Common myeloid progenitor, CD34-positive (primary cell): ENCODE results near the gene RUNX3.

ENCODE experiments used
- CTCF ChIA-PET: fragments of 350-600 bp; sonication (Branson Sonifier 250); formaldehyde crosslinking; loops from one replicate; lab custom pipeline; 2021; ENCODE audit warnings: antibody characterized with exemption; lab: Charles Lee
- POLR2A ChIA-PET: fragments of 350-600 bp; sonication (Branson Sonifier 250); formaldehyde crosslinking; loops from one replicate; lab custom pipeline; 2021; ENCODE audit warnings: antibody characterized with exemption; lab: Charles Lee
- DNase-seq, 3 donors: peaks; one replicate each; pipeline versions ENCODE4 v3.0.0 to v3.0.0-alpha.2; 2013
- H3K27ac ChIP-seq, 2 experiments: 1 replicate in 1 of 2; 2 replicates in 1 of 2; pipeline ENCODE4 v1.7.0; 2013; ENCODE audit warnings: inconsistent platforms in 2 of 2, low read length in 2 of 2, mild to moderate bottlenecking in 2 of 2, low read depth in 1 of 2, moderate library complexity in 1 of 2; ENCODE audit not compliant: severe bottlenecking in 2 of 2, insufficient read depth in 1 of 2, poor library complexity in 1 of 2
- H3K27me3 ChIP-seq, 5 experiments: replicated peaks in 2 of 5; 1 replicate in 3 of 5; 2 replicates in 2 of 5; pipeline versions ENCODE4 v1.6.1 to v1.7.0; 2013; ENCODE audit warnings: low read length in 4 of 5, mild to moderate bottlenecking in 2 of 5, moderate library complexity in 2 of 5, inconsistent platforms in 1 of 5; ENCODE audit not compliant: insufficient read depth in 5 of 5, control insufficient read depth in 4 of 5
- H3K36me3 ChIP-seq, 4 experiments: 1 replicate in 2 of 4; 2 replicates in 2 of 4; pipeline versions ENCODE4 v1.6.1 to v1.7.0; 2013; ENCODE audit warnings: low read length in 3 of 4, control low read depth in 1 of 4, mild to moderate bottlenecking in 1 of 4; ENCODE audit not compliant: control insufficient read depth in 4 of 4, insufficient read depth in 4 of 4
- H3K4me1 ChIP-seq, 4 experiments: 1 replicate in 3 of 4; 2 replicates in 1 of 4; pipeline versions ENCODE4 v1.6.1 to v1.7.1; 2013; ENCODE audit warnings: low read length in 3 of 4, mild to moderate bottlenecking in 3 of 4, control low read depth in 1 of 4, inconsistent platforms in 1 of 4, moderate library complexity in 1 of 4; ENCODE audit not compliant: control insufficient read depth in 4 of 4, insufficient read depth in 4 of 4; ENCODE audit errors: control extremely low read depth in 1 of 4
- H3K4me3 ChIP-seq, 7 experiments: 1 replicate in 4 of 7; 2 replicates in 3 of 7; pipeline versions ENCODE4 v1.5.1 to v1.7.0; 2013; ENCODE audit warnings: mild to moderate bottlenecking in 7 of 7, low read length in 6 of 7, moderate library complexity in 6 of 7, inconsistent platforms in 2 of 7, low read depth in 2 of 7, control low read depth in 1 of 7; ENCODE audit not compliant: insufficient read depth in 4 of 7, control insufficient read depth in 1 of 7; ENCODE audit errors: extremely low read depth in 1 of 7
- H3K9me3 ChIP-seq, 5 experiments: 1 replicate in 4 of 5; 2 replicates in 1 of 5; pipeline versions ENCODE4 v1.6.1 to v1.7.1; 2013; ENCODE audit warnings: low read length in 4 of 5, mild to moderate bottlenecking in 2 of 5, inconsistent platforms in 1 of 5, low read depth in 1 of 5, moderate library complexity in 1 of 5; ENCODE audit not compliant: control insufficient read depth in 4 of 5, insufficient read depth in 2 of 5; ENCODE audit errors: control extremely low read depth in 1 of 5
- WGBS: methylation state at CpG from one replicate; pipeline ENCODE4 v1.1.5; 2013; ENCODE audit not compliant: insufficient coverage; 5-methylcytosine and 5-hydroxymethylcytosine counted together

Gene RUNX3

DNA sequence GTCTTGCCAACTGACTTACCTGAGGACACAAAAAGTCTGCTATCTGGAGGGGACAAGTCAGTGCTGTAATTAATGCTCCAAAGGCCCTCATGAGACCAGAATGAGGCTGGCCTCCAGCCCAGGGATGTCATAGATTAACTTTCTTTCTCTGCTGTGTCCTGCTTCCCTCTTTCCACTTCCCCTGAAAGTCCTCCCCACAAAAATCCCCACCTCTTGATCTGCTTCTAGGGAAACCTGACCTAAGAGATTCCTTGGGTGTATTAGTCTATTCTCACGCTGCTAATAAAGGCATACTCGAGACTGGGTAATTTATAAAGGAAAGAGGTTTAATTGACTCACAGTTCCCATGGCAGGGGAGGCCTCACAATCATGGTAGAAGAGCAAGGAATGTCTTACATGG, 39.2 kb downstream of the RUNX3 start:
- no peak for DNase-seq
- Histone ChIP-seq H3K36me3 (peaks cover 0 to 2% (median 0%) of the 10 kb centered on the region in 4 experiments), H3K4me1 (no peaks in the 10 kb centered on the region), H3K27ac (no peak overlapping the region), H3K27me3 (no peaks in the 10 kb centered on the region), H3K9me3 (peaks cover 0 to 14% (median 8%) of the 10 kb centered on the region in 5 experiments), H3K4me3 (no peak overlapping the region)
- CTCF ChIA-PET = no interaction called here
- POLR2A ChIA-PET = no interaction called here
- WGBS = 89% methylated on average over 1 of the region's 2 CpGs

DNA sequence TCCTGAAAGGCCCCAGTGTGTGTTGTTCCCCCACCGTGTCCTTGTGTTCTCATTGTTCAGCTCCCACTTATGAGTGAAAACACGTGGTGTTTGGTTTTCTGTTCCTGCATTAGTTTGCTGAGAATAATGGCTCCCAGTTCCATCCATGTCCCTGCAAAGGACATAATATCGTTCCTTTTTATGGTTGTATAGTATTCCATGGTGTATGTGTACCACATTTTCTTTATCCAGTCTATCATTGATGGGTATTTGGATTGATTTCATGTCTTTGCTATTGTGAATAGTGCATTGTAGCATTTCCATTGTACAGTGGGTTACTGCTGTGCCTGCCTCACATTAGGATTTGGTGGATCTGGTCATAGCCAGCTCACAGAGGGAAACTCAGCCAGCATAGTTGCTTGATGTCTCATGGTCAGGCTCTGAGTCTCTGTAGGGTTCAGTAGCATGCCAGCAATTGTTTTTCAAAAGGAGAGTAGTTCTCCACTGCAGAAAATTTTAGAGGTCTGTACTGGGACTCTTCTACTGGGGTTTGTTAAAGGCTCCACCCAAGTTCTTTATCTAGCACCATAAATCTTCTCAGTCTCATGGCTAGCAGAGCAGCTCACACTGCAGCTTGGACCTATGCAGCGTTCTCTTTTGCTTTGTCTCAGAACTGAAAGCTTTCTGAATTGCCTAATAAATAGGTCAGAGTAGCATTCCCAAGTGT, 41.0 kb downstream of the RUNX3 start:
- ChIA-PET POLR2A (no interaction called here), CTCF (interaction anchor here (1.5 to 6.8 kb wide), 2 partner anchors 8 to 73 kb away, joined by 4 to 43 read pairs; no protein-coding TSS in a partner anchor)
- Histone ChIP-seq H3K4me1 (no peaks in the 10 kb centered on the region), H3K27ac (no peak overlapping the region), H3K4me3 (no peak overlapping the region), H3K36me3 (peaks cover 0 to 2% (median 0%) of the 10 kb centered on the region in 4 experiments), H3K27me3 (no peaks in the 10 kb centered on the region), H3K9me3 (peaks cover 0 to 18% (median 10%) of the 10 kb centered on the region in 5 experiments)
- 100% methylated on average over 2 of the region's 4 CpGs for WGBS
- DNase-seq = no peak

DNA sequence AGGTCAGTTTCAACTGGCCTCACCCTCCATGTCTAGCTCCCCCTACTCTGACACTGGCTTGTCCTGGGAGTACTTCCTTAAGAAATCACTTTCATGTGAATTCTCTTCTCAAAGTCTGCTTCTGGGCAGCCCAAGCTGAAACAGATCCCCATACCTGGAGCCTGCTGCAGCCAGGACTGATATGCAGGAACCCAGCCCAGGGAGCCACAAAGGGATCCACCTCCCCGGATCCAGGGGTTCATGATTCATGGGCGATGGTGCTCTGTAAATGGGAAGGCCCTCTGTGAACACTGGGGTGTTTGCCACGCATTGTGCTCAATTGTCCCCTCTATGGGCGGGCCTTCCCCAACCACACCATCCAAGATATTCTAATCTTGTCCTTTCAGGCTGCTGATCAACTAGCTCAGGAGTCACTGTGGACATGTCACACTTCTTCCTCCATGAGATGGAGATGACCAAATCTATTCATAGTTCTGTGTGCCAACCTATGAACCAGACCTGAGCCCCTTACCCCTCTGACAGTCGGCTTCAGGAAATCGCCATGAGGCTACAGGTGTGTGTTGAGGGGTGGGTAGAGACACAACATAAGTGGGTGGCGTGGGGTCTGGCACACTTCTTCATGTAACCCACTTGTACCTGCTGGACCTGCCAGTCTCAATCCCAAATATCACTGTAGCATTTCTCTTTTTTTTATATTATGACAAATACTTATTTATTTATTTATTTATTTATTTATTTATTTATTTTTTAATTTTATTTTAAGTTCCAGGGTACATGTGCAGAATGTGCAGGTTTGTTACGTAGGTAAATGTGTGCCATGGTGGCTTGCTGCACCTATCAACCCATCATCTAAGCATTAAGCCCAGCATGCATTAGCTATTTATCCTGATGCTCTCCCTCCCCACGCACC, 41.8 kb downstream of the RUNX3 start:
- ChIA-PET POLR2A (no interaction called here), CTCF (interaction anchor here (1.0 to 6.8 kb wide), 4 partner anchors 9 to 74 kb away, joined by 3 to 43 read pairs (median 4); no protein-coding TSS in a partner anchor)
- Histone ChIP-seq H3K9me3 (peaks cover 0 to 18% (median 11%) of the 10 kb centered on the region in 5 experiments), H3K27me3 (no peaks in the 10 kb centered on the region), H3K27ac (no peak overlapping the region), H3K4me1 (no peaks in the 10 kb centered on the region), H3K4me3 (no peak overlapping the region), H3K36me3 (peaks cover 0 to 2% (median 0%) of the 10 kb centered on the region in 4 experiments)
- DNase-seq = no peak
- 98% methylated on average over 4 of the region's 9 CpGs for WGBS

DNA sequence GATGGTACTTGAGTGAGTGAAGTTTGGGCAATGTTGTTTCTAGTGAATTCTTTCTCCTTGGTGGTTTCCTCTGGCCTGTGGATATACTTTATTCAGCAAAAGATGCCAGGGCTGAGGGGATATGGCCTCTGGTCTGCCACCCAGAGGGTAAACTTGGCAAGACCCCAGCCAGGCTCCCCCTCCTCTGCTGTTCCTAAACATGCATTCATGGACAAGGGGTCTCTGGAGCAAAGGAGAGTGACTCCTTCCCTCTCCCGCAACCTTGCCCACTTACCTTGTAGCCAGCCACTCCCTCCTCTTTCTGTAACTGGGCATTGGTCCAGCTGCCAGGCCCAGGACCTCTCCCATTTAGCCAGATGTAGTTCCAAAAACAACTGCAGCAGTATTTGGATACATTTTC, 43.8 kb downstream of the RUNX3 start:
- Histone ChIP-seq H3K9me3 (peaks cover 0 to 9% (median 3%) of the 10 kb centered on the region in 5 experiments), H3K4me1 (no peaks in the 10 kb centered on the region), H3K27ac (no peak overlapping the region), H3K4me3 (no peak overlapping the region), H3K36me3 (no peaks in the 10 kb centered on the region), H3K27me3 (no peaks in the 10 kb centered on the region)
- CTCF ChIA-PET = interaction anchor here (0.6 to 6.8 kb wide), 3 partner anchors 11 to 30 kb away, joined by 3 to 43 read pairs (median 3); no protein-coding TSS in a partner anchor
- POLR2A ChIA-PET = no interaction called here
- 90% methylated on average over 1 of the region's 1 CpG for WGBS
- DNase-seq = no peak

DNA sequence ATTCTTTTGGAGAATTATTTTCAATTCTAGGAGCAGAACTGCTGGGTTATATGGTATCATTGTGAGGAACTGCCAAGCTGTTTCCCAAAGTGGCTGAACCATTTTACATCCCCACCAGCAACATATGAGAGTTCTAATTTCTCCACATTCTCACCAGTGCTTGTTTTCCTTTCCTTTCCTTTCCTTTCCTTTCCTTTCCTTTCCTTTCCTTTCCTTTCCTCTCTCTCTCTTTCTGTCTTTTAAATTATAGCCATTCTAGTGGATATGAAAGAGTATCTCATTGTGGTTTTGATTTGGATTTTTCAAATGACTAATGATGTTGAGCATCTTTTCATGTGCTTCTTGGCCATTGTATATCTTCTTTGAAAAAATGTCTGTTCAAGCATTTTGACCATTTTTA, 45.3 kb downstream of the RUNX3 start:
- ChIA-PET POLR2A (no interaction called here), CTCF (interaction anchor here (6.8 kb wide), 1 partner anchor 13 kb away, joined by 43 read pairs; no protein-coding TSS in a partner anchor)
- Histone ChIP-seq H3K4me1 (no peaks in the 10 kb centered on the region), H3K27ac (no peak overlapping the region), H3K4me3 (no peak overlapping the region), H3K9me3 (peaks cover 0 to 9% (median 3%) of the 10 kb centered on the region in 5 experiments), H3K27me3 (no peaks in the 10 kb centered on the region), H3K36me3 (no peaks in the 10 kb centered on the region)
- DNase-seq = no peak

DNA sequence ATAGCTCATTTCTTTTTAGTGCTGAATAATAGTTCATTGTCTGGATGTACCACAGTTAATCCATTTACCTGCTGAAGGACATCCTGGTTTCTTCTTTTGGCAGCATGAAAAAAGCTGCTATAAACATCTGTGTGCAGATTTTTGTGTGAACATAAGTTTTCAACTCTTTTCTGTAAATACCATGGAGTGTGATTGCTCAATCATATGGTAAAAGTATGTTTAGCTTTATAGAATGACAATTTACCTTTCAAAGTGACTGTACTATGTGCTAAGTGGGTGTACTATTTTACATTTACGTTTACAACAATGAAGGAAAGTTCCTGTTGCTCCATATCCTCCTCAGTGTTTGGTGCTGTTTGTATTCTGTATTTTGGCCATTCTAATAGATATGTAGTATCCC, 49.0 kb downstream of the RUNX3 start:
- H3K36me3 ChIP-seq = no peaks in the 10 kb centered on the region
- H3K4me3 ChIP-seq = no peak overlapping the region
- peaks cover 0 to 9% (median 3%) of the 10 kb centered on the region in 5 experiments for H3K9me3 ChIP-seq
- WGBS = 100% methylated on average over 1 of the region's 1 CpG
- H3K4me1 ChIP-seq = peaks cover 0 to 13% (median 0%) of the 10 kb centered on the region in 4 experiments
- CTCF ChIA-PET = interaction anchor here (2.1 kb wide), 1 partner anchor 13 kb away, joined by 6 read pairs; no protein-coding TSS in a partner anchor
- no peak for DNase-seq
- H3K27ac ChIP-seq = no peak overlapping the region
- POLR2A ChIA-PET = no interaction called here
- no peaks in the 10 kb centered on the region for H3K27me3 ChIP-seq
